ENCODE results near the gene NUDT7. TPM values are rescaled to one million over a fixed set of nuclear protein-coding genes. Genes with fewer than 3 reads are reported as not detected.

NUDT7 gene
- total RNA-seq, 1 donor from 2014 or later = 5.6 TPM

DNA sequence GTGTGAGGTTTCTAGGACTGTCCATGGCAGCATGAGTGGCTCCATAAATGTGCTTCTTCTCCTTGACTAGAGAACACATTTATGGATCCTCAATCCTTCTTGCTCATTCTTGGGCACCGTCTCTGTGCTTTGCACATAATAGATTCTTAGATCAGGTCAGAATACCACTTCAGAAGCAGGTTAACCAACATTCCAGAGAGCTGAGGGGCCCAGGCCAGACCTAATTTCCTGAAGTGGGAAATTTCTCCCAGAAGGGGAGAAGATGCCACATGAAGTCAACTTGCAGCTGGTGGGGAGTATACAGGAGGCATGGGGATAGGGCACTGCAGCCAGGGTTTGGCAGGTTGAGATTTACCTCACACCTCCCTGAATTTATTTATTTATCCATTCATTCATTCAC lies 41.7 kb downstream of the NUDT7 start:
- no peak for DNase-seq (ENCODE audit: low spot score)
- H3K4me1 Mint-ChIP-seq (ENCODE audit: low read depth) = no peaks in the 10 kb centered on the region
- H3K4me3 Mint-ChIP-seq = no peak overlapping the region
- no peaks in the 10 kb centered on the region for H3K9me3 Mint-ChIP-seq
- no peaks in the 10 kb centered on the region for H3K36me3 Mint-ChIP-seq (ENCODE audit: low read depth)
- no peaks in the 10 kb centered on the region for H3K27me3 Mint-ChIP-seq (ENCODE audit: insufficient read depth)
- no peak overlapping the region for H3K27ac Mint-ChIP-seq
- intact Hi-C loops (cut with micrococcal nuclease) = no loop called here

DNA sequence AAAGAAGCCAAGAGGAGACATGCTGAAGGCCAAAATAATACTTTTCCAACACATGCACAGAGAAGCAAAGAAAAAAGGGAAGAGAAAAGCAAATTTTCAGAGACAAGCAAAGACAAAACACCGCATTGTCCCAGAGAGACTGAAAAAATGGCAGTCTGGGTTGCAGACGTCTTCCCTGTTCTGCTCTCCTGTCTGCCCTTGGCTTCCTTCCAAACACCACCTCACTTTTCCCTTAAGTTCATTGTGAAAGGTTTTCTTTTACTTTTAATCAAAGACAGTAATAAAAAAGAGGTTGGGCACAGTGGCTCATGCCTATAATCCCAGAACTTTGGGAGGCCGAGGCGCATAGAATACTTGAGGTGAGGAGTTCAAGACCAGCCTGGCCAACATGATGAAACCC lies 44.9 kb downstream of the NUDT7 start:
- no peaks in the 10 kb centered on the region for H3K36me3 Mint-ChIP-seq (ENCODE audit: low read depth)
- intact Hi-C loops (cut with micrococcal nuclease) = no loop called here
- no peak for DNase-seq (ENCODE audit: low spot score)
- no peaks in the 10 kb centered on the region for H3K4me1 Mint-ChIP-seq (ENCODE audit: low read depth)
- H3K4me3 Mint-ChIP-seq = no peak overlapping the region
- no peak overlapping the region for H3K27ac Mint-ChIP-seq
- H3K9me3 Mint-ChIP-seq = no peaks in the 10 kb centered on the region
- no peaks in the 10 kb centered on the region for H3K27me3 Mint-ChIP-seq (ENCODE audit: insufficient read depth)

DNA sequence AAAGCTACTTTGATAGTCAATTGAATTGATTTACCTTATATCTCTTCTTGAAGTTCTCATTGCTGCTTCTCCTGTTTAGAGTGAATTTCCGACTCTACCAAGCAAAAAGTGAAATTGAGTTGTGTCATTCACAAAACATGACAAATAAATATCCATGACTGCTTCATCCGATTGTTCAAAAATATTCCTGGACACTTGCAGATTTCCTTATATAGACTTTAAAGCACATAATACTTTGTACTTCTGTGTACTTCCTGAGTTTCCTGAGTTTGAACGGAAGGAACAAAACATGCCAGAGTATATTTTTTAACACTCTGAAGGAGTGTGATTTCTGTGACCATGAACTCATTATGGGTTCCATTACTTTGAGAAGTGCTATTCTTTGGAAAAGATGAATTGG lies 45.5 kb downstream of the NUDT7 start:
- Mint-ChIP-seq H3K27me3 (ENCODE audit: insufficient read depth) (no peaks in the 10 kb centered on the region), H3K4me1 (ENCODE audit: low read depth) (no peaks in the 10 kb centered on the region), H3K27ac (no peak overlapping the region), H3K36me3 (ENCODE audit: low read depth) (no peaks in the 10 kb centered on the region), H3K4me3 (no peak overlapping the region), H3K9me3 (no peaks in the 10 kb centered on the region)
- DNase-seq (ENCODE audit: low spot score) = no peak
- intact Hi-C loops (cut with micrococcal nuclease) = no loop called here

- Mint-ChIP-seq H3K9me3 (no peaks in the 10 kb centered on the region), H3K36me3 (ENCODE audit: low read depth) (no peaks in the 10 kb centered on the region), H3K27me3 (ENCODE audit: insufficient read depth) (no peaks in the 10 kb centered on the region), H3K4me3 (no peak overlapping the region), H3K4me1 (ENCODE audit: low read depth) (no peaks in the 10 kb centered on the region), H3K27ac (no peak overlapping the region)
- DNase-seq (ENCODE audit: low spot score) = no peak
- intact Hi-C loops (cut with micrococcal nuclease) = no loop called here
Measured at GRCh38 chr16:77775911-77776909, 53.9 kb downstream of the NUDT7 start.

GRCh38 chr16:77777745-77778144 lies 55.4 kb downstream of the NUDT7 start:
- intact Hi-C loops (cut with micrococcal nuclease) = no loop called here
- H3K36me3 Mint-ChIP-seq (ENCODE audit: low read depth) = no peaks in the 10 kb centered on the region

GRCh38 chr16:77780378-77780837 lies 58.1 kb downstream of the NUDT7 start:
- Mint-ChIP-seq H3K27me3 (ENCODE audit: insufficient read depth) (no peaks in the 10 kb centered on the region), H3K4me3 (no peak overlapping the region), H3K27ac (no peak overlapping the region), H3K36me3 (ENCODE audit: low read depth) (no peaks in the 10 kb centered on the region), H3K9me3 (no peaks in the 10 kb centered on the region), H3K4me1 (ENCODE audit: low read depth) (no peaks in the 10 kb centered on the region)
- intact Hi-C loops (cut with micrococcal nuclease) = loop anchor here (10.0 kb wide), 1 partner anchor 194 kb away; no protein-coding TSS in a partner anchor
- no peak for DNase-seq (ENCODE audit: low spot score)

More at GRCh38 chr16:77777745-77778144, 55.4 kb downstream of the NUDT7 start:
- Mint-ChIP-seq H3K9me3 (no peaks in the 10 kb centered on the region), H3K4me3 (no peak overlapping the region), H3K27me3 (ENCODE audit: insufficient read depth) (no peaks in the 10 kb centered on the region), H3K4me1 (ENCODE audit: low read depth) (no peaks in the 10 kb centered on the region), H3K27ac (no peak overlapping the region)
- no peak for DNase-seq (ENCODE audit: low spot score)

GRCh38 chr16:77781091-77781490 lies 58.8 kb downstream of the NUDT7 start:
- Mint-ChIP-seq H3K27me3 (ENCODE audit: insufficient read depth) (no peaks in the 10 kb centered on the region), H3K4me3 (no peak overlapping the region), H3K27ac (no peak overlapping the region), H3K36me3 (ENCODE audit: low read depth) (no peaks in the 10 kb centered on the region), H3K4me1 (ENCODE audit: low read depth) (no peaks in the 10 kb centered on the region), H3K9me3 (no peaks in the 10 kb centered on the region)
- intact Hi-C loops (cut with micrococcal nuclease) = loop anchor here (10.0 kb wide), 1 partner anchor 194 kb away; no protein-coding TSS in a partner anchor
- DNase-seq (ENCODE audit: low spot score) = no peak

- no peak overlapping the region for H3K4me3 Mint-ChIP-seq
- intact Hi-C loops (cut with micrococcal nuclease) = loop anchor here (1.0 to 10.0 kb wide), 3 partner anchors 60 to 192 kb away; partner anchors contain the start of gene NUDT7
- peaks cover 13% of the 10 kb centered on the region for H3K27me3 Mint-ChIP-seq (ENCODE audit: insufficient read depth)
Measured at GRCh38 chr16:77782694-77783093, 60.4 kb downstream of the NUDT7 start.

GRCh38 chr16:77784441-77785372 lies 62.4 kb downstream of the NUDT7 start:
- Mint-ChIP-seq H3K27me3 (ENCODE audit: insufficient read depth) (peaks cover 28% of the 10 kb centered on the region), H3K4me1 (ENCODE audit: low read depth) (peaks cover 6% of the 10 kb centered on the region), H3K36me3 (ENCODE audit: low read depth) (no peaks in the 10 kb centered on the region), H3K9me3 (no peaks in the 10 kb centered on the region), H3K27ac (no peak overlapping the region), H3K4me3 (no peak overlapping the region)
- intact Hi-C loops (cut with micrococcal nuclease) = loop anchor here (10.0 kb wide), 1 partner anchor 190 kb away; no protein-coding TSS in a partner anchor
- DNase-seq (ENCODE audit: low spot score) = no peak

More at GRCh38 chr16:77782694-77783093, 60.4 kb downstream of the NUDT7 start:
- no peak for DNase-seq (ENCODE audit: low spot score)
- H3K27ac Mint-ChIP-seq = no peak overlapping the region
- H3K36me3 Mint-ChIP-seq (ENCODE audit: low read depth) = no peaks in the 10 kb centered on the region
- H3K4me1 Mint-ChIP-seq (ENCODE audit: low read depth) = no peaks in the 10 kb centered on the region
- H3K9me3 Mint-ChIP-seq = no peaks in the 10 kb centered on the region

DNA sequence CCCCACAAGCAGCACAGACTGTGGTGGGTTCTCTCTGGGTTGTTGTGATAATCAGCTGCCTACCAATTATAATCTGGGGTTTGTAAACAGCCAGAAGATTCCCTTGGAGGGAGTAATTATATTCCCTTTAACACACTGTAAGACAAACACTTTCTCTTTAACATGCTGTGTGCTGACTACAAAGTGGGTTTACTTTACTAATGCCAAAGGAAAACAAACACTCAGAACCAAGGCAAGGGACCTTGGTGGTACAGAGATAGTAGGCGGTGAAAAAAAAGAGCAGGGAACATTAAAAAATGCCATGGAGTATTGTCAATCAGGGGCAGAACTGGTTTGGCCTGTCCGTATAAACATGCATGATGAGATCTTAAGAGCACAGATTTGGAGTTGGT lies 63.1 kb downstream of the NUDT7 start:
- Mint-ChIP-seq H3K36me3 (ENCODE audit: low read depth) (no peaks in the 10 kb centered on the region), H3K27ac (no peak overlapping the region), H3K4me1 (ENCODE audit: low read depth) (peaks cover 6% of the 10 kb centered on the region), H3K9me3 (no peaks in the 10 kb centered on the region), H3K27me3 (ENCODE audit: insufficient read depth) (peaks cover 34% of the 10 kb centered on the region), H3K4me3 (no peak overlapping the region)
- no peak for DNase-seq (ENCODE audit: low spot score)
- intact Hi-C loops (cut with micrococcal nuclease) = loop anchor here (10.0 kb wide), 1 partner anchor 189 kb away; no protein-coding TSS in a partner anchor

GRCh38 chr16:77786186-77786847 lies 64.0 kb downstream of the NUDT7 start:
- Mint-ChIP-seq H3K27me3 (ENCODE audit: insufficient read depth) (peaks cover 38% of the 10 kb centered on the region), H3K9me3 (no peaks in the 10 kb centered on the region), H3K36me3 (ENCODE audit: low read depth) (no peaks in the 10 kb centered on the region), H3K27ac (no peak overlapping the region), H3K4me3 (no peak overlapping the region), H3K4me1 (ENCODE audit: low read depth) (peaks cover 6% of the 10 kb centered on the region)
- no peak for DNase-seq (ENCODE audit: low spot score)
- intact Hi-C loops (cut with micrococcal nuclease) = loop anchor here (10.0 kb wide), 1 partner anchor 188 kb away; no protein-coding TSS in a partner anchor

- no peak overlapping the region for H3K27ac Mint-ChIP-seq
- H3K27me3 Mint-ChIP-seq (ENCODE audit: insufficient read depth) = peaks cover 44% of the 10 kb centered on the region
- H3K4me1 Mint-ChIP-seq (ENCODE audit: low read depth) = peaks cover 6% of the 10 kb centered on the region
- DNase-seq (ENCODE audit: low spot score) = no peak
- H3K36me3 Mint-ChIP-seq (ENCODE audit: low read depth) = no peaks in the 10 kb centered on the region
- H3K9me3 Mint-ChIP-seq = no peaks in the 10 kb centered on the region
- no peak overlapping the region for H3K4me3 Mint-ChIP-seq
- intact Hi-C loops (cut with micrococcal nuclease) = loop anchor here (10.0 kb wide), 1 partner anchor 187 kb away; no protein-coding TSS in a partner anchor
Measured at GRCh38 chr16:77787452-77787851, 65.1 kb downstream of the NUDT7 start.
